ENCODE measurements around the gene TECPR1. TPM values are rescaled to one million over a fixed set of nuclear protein-coding genes. Genes with fewer than 3 reads are reported as not detected.

Gene TECPR1
- total and polyA plus RNA-seq, 2 donors (not counting 1 experiment from before 2014, with no cell fraction given), result 3.7 to 39.0 TPM

GRCh38 chr7:98194672-98195457, 57.2 kb downstream of the TECPR1 start:
- Histone ChIP-seq H3K36me3 (ENCODE audit: control insufficient read depth, insufficient read depth, low read length) (peaks cover 4% of the 10 kb centered on the region), H3K27me3 (ENCODE audit: control insufficient read depth, insufficient read depth, low read length) (no peaks in the 10 kb centered on the region), H3K4me3 (replicated peaks in 1 of 4; ENCODE audit: control extremely low read depth in 1 of 4, insufficient read depth in 1 of 4, low read depth in 3 of 4, low read length in 4 of 4) (no peak overlapping the region), H3K9me3 (ENCODE audit: control insufficient read depth, insufficient read depth, low read depth, low read length) (no peaks in the 10 kb centered on the region), H3K9ac (ENCODE audit: insufficient read depth, low read length) (no peak overlapping the region), H3K27ac (ENCODE audit: insufficient read depth, low read length) (no peak overlapping the region), H2AFZ (ENCODE audit: low read length) (no peak overlapping the region), H4K20me1 (ENCODE audit: control insufficient read depth, extremely low read depth, insufficient read depth, low read length) (no peaks in the 10 kb centered on the region), H3K79me2 (ENCODE audit: control insufficient read depth, insufficient read depth, low read length) (no peaks in the 10 kb centered on the region), H3K4me2 (ENCODE audit: extremely low read depth, insufficient read depth, low read length) (no peak overlapping the region), H3K4me1 (ENCODE audit: control insufficient read depth, extremely low read depth, insufficient read depth, low read length) (no peaks in the 10 kb centered on the region)
- DNase-seq (ENCODE audit: low read depth in 2 of 2), result peak in 1 of 2 donors; percentile 45
- no peak for TF ChIP-seq CTCF (conservative IDR thresholded peaks at IDR 0.05 in 1 of 2, IDR thresholded peaks at IDR 0.05 in 1 of 2; ENCODE audit: low read depth in 1 of 2, low read length in 2 of 2)
- no peak for TF ChIP-seq EZH2 (IDR thresholded peaks at IDR 0.05; ENCODE audit: low read length, missing control alignments)

DNA sequence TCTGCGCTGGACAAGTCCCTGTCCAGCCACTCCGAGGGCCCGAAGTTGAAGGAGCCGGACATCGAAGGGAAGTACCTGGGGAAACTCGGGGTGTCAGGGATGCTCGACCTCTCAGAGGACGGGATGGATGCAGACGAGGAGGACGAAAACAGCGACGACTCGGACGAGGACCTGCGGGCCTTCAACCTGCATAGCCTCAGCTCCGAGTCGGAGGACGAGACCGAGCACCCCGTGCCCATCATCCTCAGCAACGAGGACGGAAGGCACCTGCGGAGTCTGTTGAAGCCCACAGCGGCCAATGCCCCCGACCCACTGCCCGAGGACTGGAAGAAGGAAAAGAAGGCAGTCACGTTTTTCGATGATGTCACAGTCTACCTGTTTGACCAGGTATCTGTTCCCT, 57.8 kb downstream of the TECPR1 start:
- no peak for DNase-seq (ENCODE audit: low read depth in 2 of 2)
- Histone ChIP-seq H3K9ac (ENCODE audit: insufficient read depth, low read length) (no peak overlapping the region), H2AFZ (ENCODE audit: low read length) (no peak overlapping the region), H3K27me3 (ENCODE audit: control insufficient read depth, insufficient read depth, low read length) (no peaks in the 10 kb centered on the region), H3K4me2 (ENCODE audit: extremely low read depth, insufficient read depth, low read length) (no peak overlapping the region), H3K4me3 (replicated peaks in 1 of 4; ENCODE audit: control extremely low read depth in 1 of 4, insufficient read depth in 1 of 4, low read depth in 3 of 4, low read length in 4 of 4) (no peak overlapping the region), H4K20me1 (ENCODE audit: control insufficient read depth, extremely low read depth, insufficient read depth, low read length) (no peaks in the 10 kb centered on the region), H3K36me3 (ENCODE audit: control insufficient read depth, insufficient read depth, low read length) (peaks cover 4% of the 10 kb centered on the region), H3K4me1 (ENCODE audit: control insufficient read depth, extremely low read depth, insufficient read depth, low read length) (no peaks in the 10 kb centered on the region), H3K9me3 (ENCODE audit: control insufficient read depth, insufficient read depth, low read depth, low read length) (no peaks in the 10 kb centered on the region), H3K27ac (ENCODE audit: insufficient read depth, low read length) (no peak overlapping the region), H3K79me2 (ENCODE audit: control insufficient read depth, insufficient read depth, low read length) (no peaks in the 10 kb centered on the region)
- no peak for TF ChIP-seq CTCF (conservative IDR thresholded peaks at IDR 0.05 in 1 of 2, IDR thresholded peaks at IDR 0.05 in 1 of 2; ENCODE audit: low read depth in 1 of 2, low read length in 2 of 2)
- no peak for TF ChIP-seq EZH2 (IDR thresholded peaks at IDR 0.05; ENCODE audit: low read length, missing control alignments)

- Histone ChIP-seq H3K9me3 (ENCODE audit: control insufficient read depth, insufficient read depth, low read depth, low read length) (no peaks in the 10 kb centered on the region), H4K20me1 (ENCODE audit: control insufficient read depth, extremely low read depth, insufficient read depth, low read length) (no peaks in the 10 kb centered on the region), H2AFZ (ENCODE audit: low read length) (no peak overlapping the region)
These were observed 58.4 kb downstream of the TECPR1 start for GRCh38 chr7:98193474-98194180.

More at GRCh38 chr7:98193474-98194180, 58.4 kb downstream of the TECPR1 start:
- Histone ChIP-seq H3K27me3 (ENCODE audit: control insufficient read depth, insufficient read depth, low read length) (no peaks in the 10 kb centered on the region), H3K4me3 (replicated peaks in 1 of 4; ENCODE audit: control extremely low read depth in 1 of 4, insufficient read depth in 1 of 4, low read depth in 3 of 4, low read length in 4 of 4) (no peak overlapping the region), H3K4me1 (ENCODE audit: control insufficient read depth, extremely low read depth, insufficient read depth, low read length) (no peaks in the 10 kb centered on the region), H3K9ac (ENCODE audit: insufficient read depth, low read length) (no peak overlapping the region), H3K4me2 (ENCODE audit: extremely low read depth, insufficient read depth, low read length) (no peak overlapping the region), H3K79me2 (ENCODE audit: control insufficient read depth, insufficient read depth, low read length) (no peaks in the 10 kb centered on the region), H3K27ac (ENCODE audit: insufficient read depth, low read length) (no peak overlapping the region), H3K36me3 (ENCODE audit: control insufficient read depth, insufficient read depth, low read length) (peaks cover 4% of the 10 kb centered on the region)
- TF ChIP-seq CTCF (conservative IDR thresholded peaks at IDR 0.05 in 1 of 2, IDR thresholded peaks at IDR 0.05 in 1 of 2; ENCODE audit: low read depth in 1 of 2, low read length in 2 of 2) (no peak), EZH2 (IDR thresholded peaks at IDR 0.05; ENCODE audit: low read length, missing control alignments) (no peak)
- DNase-seq (ENCODE audit: low read depth in 2 of 2), result no peak
